COR-L47 (cell line): ENCODE results near the gene CTU1.

Experiments used
- DNase-seq: peaks from one replicate; lab custom pipeline; 2025; lab: John Stamatoyannopoulos, UW

CTU1 gene

GRCh38 chr19:51131780-51132680, 23.8 kb upstream of the CTU1 start:
- DNase-seq: no peak

DNA sequence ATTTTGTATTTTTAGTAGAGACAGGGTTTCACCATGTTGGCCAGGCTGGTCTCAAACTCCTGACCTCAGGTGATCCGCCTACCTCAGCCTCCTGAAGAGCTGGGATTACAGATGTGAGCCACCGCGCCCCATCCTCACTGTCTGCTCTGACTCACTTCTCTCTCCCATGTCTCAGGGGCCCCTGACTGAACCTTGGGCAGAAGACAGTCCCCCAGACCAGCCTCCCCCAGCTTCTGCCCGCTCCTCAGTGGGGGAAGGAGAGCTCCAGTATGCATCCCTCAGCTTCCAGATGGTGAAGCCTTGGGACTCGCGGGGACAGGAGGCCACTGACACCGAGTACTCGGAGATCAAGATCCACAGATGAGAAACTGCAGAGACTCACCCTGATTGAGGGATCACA, 21.5 kb upstream of the CTU1 start:
- DNase-seq: no peak

GRCh38 chr19:51128227-51128626, 20.0 kb upstream of the CTU1 start:
- no peak for DNase-seq

GRCh38 chr19:51127755-51128154, 19.5 kb upstream of the CTU1 start:
- DNase-seq: no peak

DNA sequence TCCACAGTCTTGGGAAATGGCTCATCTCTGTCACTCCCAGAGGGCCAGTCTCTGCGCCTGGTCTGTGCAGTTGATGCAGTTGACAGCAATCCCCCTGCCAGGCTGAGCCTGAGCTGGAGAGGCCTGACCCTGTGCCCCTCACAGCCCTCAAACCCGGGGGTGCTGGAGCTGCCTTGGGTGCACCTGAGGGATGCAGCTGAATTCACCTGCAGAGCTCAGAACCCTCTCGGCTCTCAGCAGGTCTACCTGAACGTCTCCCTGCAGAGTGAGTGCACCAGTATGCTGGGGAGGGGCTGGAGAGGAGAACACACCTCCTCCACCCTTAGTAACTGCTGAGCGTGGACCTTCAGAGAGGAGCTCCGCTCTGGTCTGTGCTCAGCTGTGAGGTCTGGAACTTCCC, 18.8 kb upstream of the CTU1 start:
- no peak for DNase-seq

- DNase-seq: no peak
Measured at GRCh38 chr19:51125421-51126075, 17.3 kb upstream of the CTU1 start.

DNA sequence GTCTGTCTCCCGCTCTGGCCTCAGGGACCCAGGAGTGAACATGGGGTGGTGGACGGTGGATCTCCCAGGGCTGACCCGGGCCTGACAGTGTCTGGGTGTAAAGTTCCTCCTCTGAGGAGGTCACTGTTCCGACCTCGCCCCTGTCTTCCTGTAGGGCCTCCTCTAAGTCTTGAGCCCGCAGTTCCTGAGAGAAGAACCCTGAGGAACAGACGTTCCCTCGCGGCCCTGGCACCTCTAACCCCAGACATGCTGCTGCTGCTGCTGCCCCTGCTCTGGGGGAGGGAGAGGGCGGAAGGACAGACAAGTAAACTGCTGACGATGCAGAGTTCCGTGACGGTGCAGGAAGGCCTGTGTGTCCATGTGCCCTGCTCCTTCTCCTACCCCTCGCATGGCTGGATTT, 16.5 kb upstream of the CTU1 start, which contains the start of gene SIGLEC9:
Gene SIGLEC9 (plus strand): TSS at position 178 of the 400 bp plus-strand sequence. CDS start 69 bp downstream, at position 247.
- DNase-seq: no peak

DNA sequence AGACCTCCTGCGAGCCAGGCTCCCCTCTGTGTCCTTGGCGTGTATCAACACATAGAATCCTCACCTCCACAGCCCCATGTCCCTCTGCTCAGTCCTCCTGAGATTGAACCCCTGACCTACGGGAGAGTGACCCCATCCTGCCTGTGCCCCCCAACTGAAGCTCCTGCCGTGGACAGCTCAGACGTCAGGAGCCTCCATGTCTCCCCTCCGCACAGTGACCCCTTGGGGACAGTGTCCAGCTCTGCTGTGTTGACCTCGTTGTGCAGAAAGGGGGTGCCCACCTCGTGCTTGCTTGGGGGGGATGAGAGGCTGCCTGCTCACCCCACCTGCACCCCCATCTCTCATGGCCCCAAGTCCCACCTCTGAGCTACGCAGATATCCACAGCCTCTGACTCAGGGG, 16.0 kb upstream of the CTU1 start:
- DNase-seq: no peak

- no peak for DNase-seq
Measured at GRCh38 chr19:51123802-51124201, 15.6 kb upstream of the CTU1 start.

- no peak for DNase-seq
Measured at GRCh38 chr19:51123381-51123800, 15.2 kb upstream of the CTU1 start.

- DNase-seq: no peak
Measured at GRCh38 chr19:51122112-51122981, 14.1 kb upstream of the CTU1 start.

- no peak for DNase-seq
Measured at GRCh38 chr19:51121257-51121656, 13.0 kb upstream of the CTU1 start.

DNA sequence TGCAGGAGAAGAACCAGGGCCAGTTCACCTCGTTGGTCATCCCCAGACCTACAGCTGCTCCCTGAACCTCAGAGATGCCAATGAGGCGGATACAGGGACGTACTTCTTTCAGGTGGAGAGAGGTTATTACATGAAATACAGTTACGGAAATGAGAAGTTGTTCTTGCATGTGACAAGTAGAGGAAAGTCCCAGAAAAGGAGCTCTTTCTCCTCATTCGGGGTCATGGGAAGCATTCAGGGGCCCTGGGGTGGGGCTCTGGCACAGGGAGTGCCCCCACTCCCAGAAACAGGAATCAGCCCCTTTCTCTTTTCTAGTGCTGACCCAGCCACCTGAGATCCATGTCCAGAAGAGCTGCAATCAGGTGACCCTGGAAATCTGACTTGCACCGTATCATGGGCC, 12.0 kb upstream of the CTU1 start:
- no peak for DNase-seq

GRCh38 chr19:51119611-51120010, 11.4 kb upstream of the CTU1 start:
- no peak for DNase-seq

- no peak for DNase-seq
Measured at GRCh38 chr19:51119101-51119500, 10.9 kb upstream of the CTU1 start.

DNA sequence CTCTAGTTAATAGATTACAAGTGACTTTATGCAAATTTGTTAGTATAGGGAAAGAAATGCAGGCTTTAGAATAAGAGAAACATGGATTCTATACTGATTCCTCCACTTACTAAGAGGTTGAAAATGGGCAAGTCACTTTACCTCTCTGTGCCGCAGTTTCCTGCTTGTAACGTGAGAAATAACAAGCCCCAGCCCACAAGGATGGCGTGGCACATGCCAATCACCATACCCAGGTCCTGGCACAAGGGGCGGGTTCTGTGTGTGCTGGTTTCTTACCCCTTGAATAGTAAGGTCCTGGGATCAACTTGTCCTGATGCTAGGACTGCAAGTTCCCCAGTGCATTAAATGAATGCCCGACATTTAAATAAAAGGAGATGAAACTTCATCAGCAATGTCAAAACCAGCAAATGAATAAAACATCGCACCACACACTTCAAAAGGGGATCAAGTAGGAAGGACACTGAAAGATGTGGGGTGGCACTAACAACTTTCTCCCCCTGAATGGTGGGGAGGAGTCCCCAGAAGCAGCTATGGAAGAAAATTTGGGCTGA, 8.6 kb upstream of the CTU1 start:
- no peak for DNase-seq

- no peak for DNase-seq
Measured at GRCh38 chr19:51114087-51114729, 6.0 kb upstream of the CTU1 start.

DNA sequence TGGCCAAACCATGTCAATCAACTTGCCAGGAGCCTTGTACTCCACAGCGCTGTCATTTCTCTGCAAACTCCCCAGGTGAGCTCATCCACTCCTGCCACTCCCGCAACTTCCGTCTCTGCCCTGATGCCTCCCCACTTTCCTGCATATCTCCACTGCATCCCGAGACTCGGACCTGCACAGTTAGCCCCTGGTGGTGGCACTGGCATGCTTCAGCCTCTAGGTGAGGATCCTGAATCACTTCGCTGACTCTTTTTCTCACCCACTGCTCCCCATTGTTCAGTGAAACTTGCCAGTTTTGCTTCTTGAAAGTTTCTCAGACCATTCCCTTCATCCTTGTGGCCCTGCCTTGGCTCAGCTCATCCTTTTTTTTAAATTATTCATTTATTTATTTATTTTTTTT, 3.4 kb upstream of the CTU1 start:
- peak; percentile 1 for DNase-seq

DNA sequence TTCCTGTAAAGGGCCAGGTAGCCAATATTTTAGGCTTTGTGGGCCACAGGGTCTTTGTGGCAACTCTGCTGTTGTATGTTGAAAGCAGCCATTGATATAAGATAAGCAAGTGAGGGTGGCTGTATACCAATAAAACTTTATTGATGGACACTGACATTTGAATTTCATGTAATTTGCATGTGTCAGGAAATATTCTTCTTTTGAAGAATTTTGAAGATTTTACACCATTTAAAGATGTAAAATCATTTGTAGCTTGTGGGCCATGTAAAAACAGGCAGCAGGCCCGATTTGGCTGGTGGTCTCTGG, 2.4 kb upstream of the CTU1 start:
- DNase-seq: no peak

DNA sequence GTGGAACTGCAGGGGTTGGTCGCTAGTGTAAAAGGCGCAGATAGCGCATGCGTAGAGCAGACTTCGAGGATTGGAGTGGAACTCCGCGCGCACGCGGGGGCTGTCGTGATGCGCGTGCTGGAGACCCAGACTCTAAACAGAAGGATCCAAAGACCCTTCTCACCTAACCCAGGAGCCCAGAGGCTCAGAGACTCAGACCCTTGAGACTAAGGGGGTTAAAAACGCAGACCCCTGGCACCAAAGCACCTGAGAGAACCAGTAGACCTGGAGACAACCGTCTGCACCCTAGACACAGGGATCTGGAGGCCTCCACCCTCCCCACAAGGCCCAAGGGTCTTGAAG, 567 bp upstream of the CTU1 start:
- DNase-seq: no peak

- DNase-seq: peak; percentile 8
Measured at GRCh38 chr19:51107406-51108065, 673 bp downstream of the CTU1 start.
